SU-DHL-6 (cell line): Measurements from ENCODE around the gene TTYH1.

Source experiments
- H2AFZ ChIP-seq: fragments of 200-600 bp; sonication (generic); 2 replicates; pipeline ENCODE4 v1.6.1; 2014; ENCODE audit warnings: low read depth, mild to moderate bottlenecking, moderate library complexity, mixed read lengths, antibody characterized with exemption, low read length; ENCODE audit not compliant: severe bottlenecking
- H3F3A ChIP-seq: fragments of 200-600 bp; shearing (Covaris generic); 2 replicates; pipeline ENCODE4 v1.6.0; 2016; ENCODE audit warnings: antibody characterized with exemption, mild to moderate bottlenecking; ENCODE audit not compliant: insufficient read depth
- H3K27ac ChIP-seq: fragments of 200-600 bp; sonication (generic); 2 replicates; pipeline ENCODE4 v1.5.1; 2016; ENCODE audit warnings: low read depth, mild to moderate bottlenecking, low read length, moderate library complexity, mixed read lengths
- H3K27me3 ChIP-seq: fragments of 200-600 bp; sonication (generic), shearing (Covaris generic); 2 replicates; pipeline ENCODE4 v1.6.0; 2014; ENCODE audit warnings: mild to moderate bottlenecking, low read length
- H3K36me3 ChIP-seq: fragments of 200-600 bp; sonication (generic); 2 replicates; pipeline ENCODE4 v1.6.1; 2014; ENCODE audit warnings: mild to moderate bottlenecking, low read length, mixed read lengths
- H3K4me2 ChIP-seq: fragments of 300-600, 200-600 bp; shearing (Covaris generic), sonication (generic); 2 replicates; pipeline ENCODE4 v1.6.0; 2014; ENCODE audit warnings: low read length, low read depth, mild to moderate bottlenecking; ENCODE audit not compliant: poor library complexity, severe bottlenecking
- H3K4me3 ChIP-seq: fragments of 200-600 bp; sonication (generic); 2 replicates; pipeline ENCODE4 v1.5.1; 2014; ENCODE audit warnings: antibody characterized with exemption, low read length, mild to moderate bottlenecking, mixed read lengths; ENCODE audit not compliant: insufficient read depth, poor library complexity, severe bottlenecking
- H3K79me2 ChIP-seq: fragments of 200-600 bp; sonication (generic); 2 replicates; pipeline ENCODE4 v1.6.1; 2014; ENCODE audit warnings: mild to moderate bottlenecking, low read length, moderate library complexity; ENCODE audit not compliant: insufficient read depth
- H3K9ac ChIP-seq: fragments of 200-600 bp; sonication (generic); 2 replicates; pipeline ENCODE4 v1.7.0; 2014; ENCODE audit warnings: mild to moderate bottlenecking, low read length
- H3K9me2 ChIP-seq: fragments of 200-600 bp; sonication (generic); replicated peaks from 2 replicates; pipeline ENCODE4 v1.6.1; 2014; ENCODE audit warnings: low read length; ENCODE audit not compliant: insufficient read depth
- H3K9me3 ChIP-seq: fragments of 200-600 bp; sonication (generic); 2 replicates; pipeline ENCODE4 v1.6.1; 2014; ENCODE audit warnings: low read length, mixed read lengths; ENCODE audit not compliant: insufficient read depth
- H4K20me1 ChIP-seq: fragments of 200-600 bp; sonication (generic); 2 replicates; pipeline ENCODE4 v1.6.1; 2014; ENCODE audit warnings: low read depth, mild to moderate bottlenecking, antibody characterized with exemption, low read length, moderate library complexity, mixed read lengths
- EZH2phosphoT487 ChIP-seq: fragments of 200-600 bp; sonication (generic), shearing (Covaris generic); conservative IDR thresholded peaks from 2 replicates; pipeline ENCODE4 v1.6.1; 2018; ENCODE audit warnings: mild to moderate bottlenecking, antibody characterized with exemption, low read length, moderate library complexity, mixed read lengths
- TF ChIP-seq, protein P1 (sequence below): fragments of 200-600 bp; sonication (generic); IDR thresholded peaks from one replicate; pipeline ENCODE4 v1.5.1; 2017; ENCODE audit warnings: antibody characterized with exemption, mild to moderate bottlenecking, low read length, moderate library complexity; ENCODE audit not compliant: insufficient read depth, poor library complexity, severe bottlenecking

TTYH1 gene

GRCh38 chr19:54400913-54401312, 14.4 kb upstream of the TTYH1 start:
- H3K27me3 ChIP-seq, result no peaks in the 10 kb centered on the region
- H3K9ac ChIP-seq, result no peak overlapping the region
- no peaks in the 10 kb centered on the region for H3K9me3 ChIP-seq
- H3K4me2 ChIP-seq, result no peak overlapping the region
- H4K20me1 ChIP-seq, result no peaks in the 10 kb centered on the region
- H3K79me2 ChIP-seq, result no peaks in the 10 kb centered on the region
- H3K27ac ChIP-seq, result no peak overlapping the region
- no peaks in the 10 kb centered on the region for H3K9me2 ChIP-seq
- H2AFZ ChIP-seq, result no peak overlapping the region
- H3K4me3 ChIP-seq, result no peak overlapping the region
- H3F3A ChIP-seq, result no peaks in the 10 kb centered on the region
- no peaks in the 10 kb centered on the region for H3K36me3 ChIP-seq
- TF ChIP-seq, protein P1, sequence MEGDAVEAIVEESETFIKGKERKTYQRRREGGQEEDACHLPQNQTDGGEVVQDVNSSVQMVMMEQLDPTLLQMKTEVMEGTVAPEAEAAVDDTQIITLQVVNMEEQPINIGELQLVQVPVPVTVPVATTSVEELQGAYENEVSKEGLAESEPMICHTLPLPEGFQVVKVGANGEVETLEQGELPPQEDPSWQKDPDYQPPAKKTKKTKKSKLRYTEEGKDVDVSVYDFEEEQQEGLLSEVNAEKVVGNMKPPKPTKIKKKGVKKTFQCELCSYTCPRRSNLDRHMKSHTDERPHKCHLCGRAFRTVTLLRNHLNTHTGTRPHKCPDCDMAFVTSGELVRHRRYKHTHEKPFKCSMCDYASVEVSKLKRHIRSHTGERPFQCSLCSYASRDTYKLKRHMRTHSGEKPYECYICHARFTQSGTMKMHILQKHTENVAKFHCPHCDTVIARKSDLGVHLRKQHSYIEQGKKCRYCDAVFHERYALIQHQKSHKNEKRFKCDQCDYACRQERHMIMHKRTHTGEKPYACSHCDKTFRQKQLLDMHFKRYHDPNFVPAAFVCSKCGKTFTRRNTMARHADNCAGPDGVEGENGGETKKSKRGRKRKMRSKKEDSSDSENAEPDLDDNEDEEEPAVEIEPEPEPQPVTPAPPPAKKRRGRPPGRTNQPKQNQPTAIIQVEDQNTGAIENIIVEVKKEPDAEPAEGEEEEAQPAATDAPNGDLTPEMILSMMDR, result no peak
- no peak for TF ChIP-seq EZH2phosphoT487

GRCh38 chr19:54403054-54403453, 12.2 kb upstream of the TTYH1 start:
- TF ChIP-seq EZH2phosphoT487, result no peak
- TF ChIP-seq, protein P1, result no peak
- Histone ChIP-seq H3K9me2 (no peaks in the 10 kb centered on the region), H3K27me3 (no peaks in the 10 kb centered on the region), H3K9me3 (no peaks in the 10 kb centered on the region), H3K27ac (no peak overlapping the region), H3K79me2 (no peaks in the 10 kb centered on the region), H3K4me2 (no peak overlapping the region), H3K4me3 (no peak overlapping the region), H3F3A (no peaks in the 10 kb centered on the region), H3K36me3 (no peaks in the 10 kb centered on the region), H3K9ac (no peak overlapping the region), H2AFZ (no peak overlapping the region), H4K20me1 (no peaks in the 10 kb centered on the region)

DNA sequence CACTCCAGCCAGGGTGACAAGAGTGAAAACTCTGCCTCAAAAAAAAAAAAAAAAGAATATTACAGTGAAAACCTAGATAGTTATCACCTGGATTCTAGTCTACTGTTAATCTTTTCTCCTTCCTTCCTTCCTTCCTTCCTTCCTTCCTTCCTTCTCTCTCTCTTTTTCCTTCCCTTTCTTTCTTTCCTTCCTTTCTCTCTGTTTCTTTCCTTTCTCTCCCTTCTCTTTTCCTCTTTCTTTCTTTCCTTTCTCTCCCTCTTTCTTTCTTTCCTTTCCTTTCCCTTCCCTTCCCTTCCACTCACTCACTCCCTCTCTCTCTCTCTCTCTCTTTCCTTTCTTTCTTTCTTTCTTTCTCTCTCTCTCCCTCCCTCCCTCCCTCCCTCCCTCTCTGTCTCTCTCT, 9.6 kb upstream of the TTYH1 start:
- Histone ChIP-seq H3K36me3 (no peaks in the 10 kb centered on the region), H3K9me2 (no peaks in the 10 kb centered on the region), H3K9me3 (no peaks in the 10 kb centered on the region), H3K4me3 (no peak overlapping the region), H3K27ac (no peak overlapping the region), H2AFZ (no peak overlapping the region), H3K27me3 (no peaks in the 10 kb centered on the region), H3K79me2 (no peaks in the 10 kb centered on the region), H3K4me2 (no peak overlapping the region), H3K9ac (no peak overlapping the region), H3F3A (no peaks in the 10 kb centered on the region), H4K20me1 (no peaks in the 10 kb centered on the region)
- TF ChIP-seq EZH2phosphoT487, result no peak
- TF ChIP-seq, protein P1, result no peak
